NOMO-1 (cell line): Measurements from ENCODE around the gene RAB14.
"Not testable (repeated sequence)": the region's sequence is repeated elsewhere in the genome, so short reads cannot be mapped to it uniquely, and the experiment has no call there.

Source experiments
- DNase-seq, 2 experiments: peaks; one replicate each; lab custom pipeline; 2025; ENCODE audit not compliant: unreplicated experiment in 2 of 2; lab: John Stamatoyannopoulos, UW

The RAB14 gene

GRCh38 chr9:121169094-121169601 is 32.5 kb downstream of the RAB14 start:
- no peak for DNase-seq

- no peak for DNase-seq
These were observed 33.6 kb downstream of the RAB14 start for GRCh38 chr9:121168052-121168451.

- DNase-seq = peak; percentile 51 to 86
These were observed 41.6 kb downstream of the RAB14 start for GRCh38 chr9:121160025-121160424.

GRCh38 chr9:121157939-121158338 is 43.7 kb downstream of the RAB14 start:
- no peak for DNase-seq

GRCh38 chr9:121156263-121156731 is 45.4 kb downstream of the RAB14 start:
- DNase-seq = no peak

DNA sequence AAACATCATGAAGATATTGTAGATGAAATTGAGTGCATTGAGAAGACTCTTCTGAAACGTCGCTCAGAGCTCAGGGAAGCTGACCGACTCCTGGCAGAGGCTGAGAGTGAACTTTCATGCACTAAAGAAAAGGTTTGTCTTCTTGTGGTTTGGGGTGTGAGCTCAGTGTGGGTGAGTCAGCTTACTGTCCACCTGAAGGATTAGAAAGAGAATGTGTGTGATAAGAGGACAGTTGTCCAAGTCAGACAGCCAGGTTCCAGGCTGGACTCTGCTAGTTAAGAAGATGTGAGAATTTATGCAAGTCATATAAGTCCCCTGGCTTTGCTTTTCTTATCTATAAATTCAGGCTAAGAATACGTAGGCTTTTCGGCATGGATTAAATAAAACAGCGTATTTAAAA is 46.9 kb downstream of the RAB14 start:
- no peak for DNase-seq

DNA sequence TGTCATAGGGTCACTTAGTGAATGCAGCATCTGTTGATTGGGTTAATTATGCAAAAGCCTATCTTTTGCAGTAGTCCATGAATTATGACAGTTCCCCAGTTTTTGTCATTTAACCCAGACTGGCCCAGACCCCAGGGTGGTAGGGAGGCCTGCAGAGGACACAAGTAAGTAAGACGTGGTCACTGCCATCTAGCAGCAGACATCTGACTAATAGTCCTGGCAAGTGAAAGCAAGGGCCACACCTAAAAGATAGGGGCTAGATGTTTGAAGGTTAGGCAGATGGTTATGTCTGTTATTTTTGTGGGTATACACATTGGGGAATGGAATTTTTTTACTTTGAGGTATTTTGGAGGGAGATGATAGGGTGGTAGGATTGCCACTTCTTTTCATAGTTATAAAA is 48.0 kb downstream of the RAB14 start:
- DNase-seq = no peak

DNA sequence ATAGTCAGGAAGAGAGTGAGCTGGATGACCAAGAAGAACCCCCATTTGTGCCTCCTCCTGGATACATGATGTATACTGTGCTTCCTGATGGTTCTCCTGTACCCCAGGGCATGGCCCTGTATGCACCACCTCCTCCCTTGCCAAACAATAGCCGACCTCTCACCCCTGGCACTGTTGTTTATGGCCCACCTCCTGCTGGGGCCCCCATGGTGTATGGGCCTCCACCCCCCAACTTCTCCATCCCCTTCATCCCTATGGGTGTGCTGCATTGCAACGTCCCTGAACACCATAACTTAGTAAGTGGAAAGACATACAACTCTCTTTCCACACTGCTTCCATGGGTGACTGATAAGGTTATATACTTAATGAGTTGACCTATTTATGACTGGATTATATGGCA is 51.5 kb downstream of the RAB14 start:
- DNase-seq = no peak

DNA sequence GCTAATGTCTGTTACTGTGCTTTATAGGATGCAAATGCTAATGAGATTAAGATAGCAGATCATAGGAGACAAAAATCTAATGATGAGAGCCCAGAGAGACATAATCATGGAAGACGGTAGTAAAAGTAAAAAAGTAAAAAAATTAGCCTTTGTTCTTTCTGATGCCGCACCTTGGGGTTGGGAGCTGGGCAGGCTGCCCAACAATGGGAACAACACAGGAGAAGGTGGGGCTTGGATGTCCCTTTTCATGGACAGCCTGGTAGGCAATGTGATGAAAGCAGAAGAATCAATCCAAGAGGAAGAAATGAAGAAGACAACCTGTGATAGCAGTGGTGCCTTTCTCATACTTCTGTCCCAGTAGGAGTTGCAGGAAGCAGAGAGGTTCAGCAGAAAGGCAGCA is 57.2 kb downstream of the RAB14 start:
- no peak for DNase-seq

DNA sequence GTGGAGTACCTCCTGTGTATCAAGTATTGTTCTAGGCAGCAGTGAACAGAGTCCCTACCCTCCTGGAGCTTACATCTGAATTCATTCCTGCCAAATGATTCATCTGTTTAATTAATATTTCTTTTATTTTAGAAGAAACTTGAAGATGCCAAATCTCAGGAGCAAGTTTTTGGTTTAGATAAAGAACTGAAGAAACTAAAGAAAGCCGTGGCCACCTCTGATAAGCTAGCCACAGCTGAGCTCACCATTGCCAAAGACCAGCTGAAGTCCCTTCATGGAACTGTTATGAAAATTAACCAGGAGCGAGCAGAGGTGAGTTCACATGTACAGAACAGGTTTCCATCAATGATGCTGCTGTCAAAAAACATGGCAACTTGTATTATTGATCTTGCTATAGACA is 57.9 kb downstream of the RAB14 start:
- no peak for DNase-seq

GRCh38 chr9:121141706-121142105 is 60.0 kb downstream of the RAB14 start:
- DNase-seq = no peak

- DNase-seq = no peak
These were observed 60.4 kb downstream of the RAB14 start for GRCh38 chr9:121141306-121141705.

DNA sequence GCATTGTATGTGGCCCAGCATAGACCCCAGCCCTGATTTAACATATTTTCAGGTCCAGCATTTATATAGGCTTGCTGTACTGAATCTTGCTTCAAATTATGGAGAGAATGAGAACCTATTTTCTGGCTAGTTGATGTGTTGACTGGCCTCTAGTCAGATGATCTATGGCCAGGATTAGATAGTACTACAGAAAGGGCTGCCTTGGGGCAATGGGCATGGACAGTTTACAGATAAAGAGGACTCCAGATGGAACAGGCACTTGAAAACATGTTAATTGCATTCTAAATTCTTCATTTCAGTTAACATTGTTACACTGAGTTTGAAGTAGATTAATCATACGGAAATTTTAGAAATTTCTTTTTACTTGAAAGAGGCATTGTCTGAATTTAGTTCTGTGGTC is 61.5 kb downstream of the RAB14 start:
- DNase-seq = no peak

GRCh38 chr9:121138973-121139372 is 62.7 kb downstream of the RAB14 start:
- no peak for DNase-seq

DNA sequence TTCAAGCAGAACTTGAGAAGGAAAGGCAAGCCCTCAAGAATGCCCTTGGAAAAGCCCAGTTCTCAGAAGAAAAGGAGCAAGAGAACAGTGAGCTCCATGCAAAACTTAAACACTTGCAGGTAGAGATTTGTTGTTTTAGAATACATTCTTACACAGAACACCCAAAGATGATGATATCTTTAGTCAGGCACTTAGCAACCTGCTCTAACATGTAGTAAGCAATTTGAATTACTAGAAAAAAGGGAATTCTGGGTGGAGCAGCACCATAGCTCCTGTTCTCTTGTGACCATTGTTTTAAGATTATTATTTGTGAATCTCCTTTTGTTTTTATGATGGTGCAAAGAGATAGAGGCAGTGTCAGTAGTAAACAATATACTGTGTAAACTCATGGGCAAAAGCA is 63.1 kb downstream of the RAB14 start:
- DNase-seq = no peak

- no peak for DNase-seq
These were observed 66.0 kb downstream of the RAB14 start for GRCh38 chr9:121135642-121136041.

GRCh38 chr9:121133104-121133816 is 68.4 kb downstream of the RAB14 start:
- DNase-seq = no peak

- DNase-seq = not testable (repeated sequence)
These were observed 72.3 kb downstream of the RAB14 start for GRCh38 chr9:121129384-121129783.
